ENCODE results near the gene C1QTNF12.
"Not testable (repeated sequence)": the region's sequence is repeated elsewhere in the genome, so short reads cannot be mapped to it uniquely, and the experiment has no call there.

Gene C1QTNF12

DNA sequence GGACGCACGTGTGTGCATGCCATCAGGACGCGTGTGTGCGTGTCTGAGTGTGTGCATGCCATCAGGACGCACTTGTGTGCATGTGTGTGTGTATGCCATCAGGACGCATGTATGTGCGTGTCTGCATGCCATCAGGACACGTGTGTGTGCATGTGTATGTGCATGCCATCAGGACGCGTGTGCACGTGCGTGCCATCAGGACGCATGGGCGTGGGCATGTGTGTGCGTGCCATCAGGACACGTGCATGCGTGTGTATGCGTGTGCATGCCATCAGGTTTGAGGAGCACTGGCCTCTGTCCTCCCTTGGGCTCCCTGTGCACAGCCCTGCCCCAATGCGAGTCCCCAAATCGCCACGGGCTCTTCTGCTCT is 12.6 kb upstream of the C1QTNF12 start:
- intact Hi-C loops (cut with micrococcal nuclease) = no loop called here
- Mint-ChIP-seq H3K27ac (no peak overlapping the region), H3K4me1 (ENCODE audit: low read depth) (peaks cover 37% of the 10 kb centered on the region), H3K36me3 (ENCODE audit: low read depth) (peaks cover 97% of the 10 kb centered on the region), H3K27me3 (no peaks in the 10 kb centered on the region), H3K9me3 (no peaks in the 10 kb centered on the region), H3K4me3 (no peak overlapping the region)

DNA sequence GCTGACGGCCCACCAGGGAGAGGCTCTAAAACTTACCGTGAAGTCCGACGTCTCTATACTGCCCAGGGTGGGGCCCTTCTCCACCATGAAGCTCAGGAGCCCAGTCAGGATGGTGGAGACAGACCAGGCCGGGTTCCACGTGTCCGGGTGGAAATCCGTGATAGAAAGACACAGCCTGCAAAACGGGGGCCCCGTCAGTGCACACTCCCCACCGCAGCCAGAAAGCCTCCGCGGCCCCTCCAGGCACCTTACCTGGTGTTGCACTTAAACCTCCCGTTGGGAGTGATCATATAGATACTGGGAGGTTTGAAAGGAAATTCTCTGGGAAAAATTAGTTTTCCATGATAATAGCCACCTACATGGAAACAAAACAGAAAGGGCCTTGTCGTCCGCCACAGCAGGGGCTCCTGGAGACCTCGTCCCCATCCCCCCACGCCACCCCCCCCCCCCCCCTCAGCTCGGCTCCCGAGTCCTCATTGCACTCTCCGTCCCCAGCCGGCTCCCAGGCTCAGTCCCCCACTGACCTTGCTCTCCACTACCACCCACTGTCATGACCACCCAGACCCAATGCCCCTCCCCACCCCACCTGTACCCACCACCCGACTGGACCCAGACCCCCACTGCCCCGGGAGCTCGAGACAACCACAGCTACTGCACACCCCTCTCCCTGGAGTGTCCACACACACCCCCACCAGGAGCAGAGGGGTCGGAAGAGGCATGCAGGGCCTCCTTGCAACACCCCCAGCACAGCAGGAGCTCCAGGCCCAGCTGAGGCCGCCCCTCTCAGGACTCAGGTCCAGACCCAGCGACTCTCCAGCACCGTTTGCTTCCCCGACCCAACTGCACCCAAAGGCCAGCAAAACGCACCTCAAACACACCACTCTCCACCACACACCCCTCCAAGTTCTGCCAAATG is 10.7 kb upstream of the C1QTNF12 start:
- intact Hi-C loops (cut with micrococcal nuclease) = no loop called here
- peaks cover 97% of the 10 kb centered on the region for H3K36me3 Mint-ChIP-seq (ENCODE audit: low read depth)
- peaks cover 29% of the 10 kb centered on the region for H3K4me1 Mint-ChIP-seq (ENCODE audit: low read depth)
- no peak overlapping the region for H3K27ac Mint-ChIP-seq
- no peaks in the 10 kb centered on the region for H3K9me3 Mint-ChIP-seq
- no peaks in the 10 kb centered on the region for H3K27me3 Mint-ChIP-seq
- no peak overlapping the region for H3K4me3 Mint-ChIP-seq

DNA sequence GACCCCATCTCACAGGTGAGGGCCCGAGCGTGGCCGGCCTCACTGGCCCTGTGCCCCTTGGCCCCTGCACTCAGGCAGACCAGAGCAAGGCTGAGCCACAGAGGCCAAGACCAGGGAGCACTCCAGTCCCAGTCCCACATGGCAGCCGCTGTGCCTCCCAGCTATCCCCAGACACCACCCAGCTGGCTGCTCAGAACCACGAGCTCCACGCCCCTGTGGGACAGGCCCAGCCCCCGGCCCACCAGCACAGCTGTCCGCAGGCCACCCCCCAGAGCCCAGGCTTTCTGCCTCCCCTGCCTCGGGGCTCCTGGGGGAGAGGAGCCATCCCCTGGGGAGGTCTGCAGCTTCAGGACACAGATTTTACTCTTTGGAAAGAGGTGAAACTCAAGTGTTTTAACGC is 9.1 kb upstream of the C1QTNF12 start:
- no peak overlapping the region for H3K27ac Mint-ChIP-seq
- intact Hi-C loops (cut with micrococcal nuclease) = no loop called here
- no peak overlapping the region for H3K4me3 Mint-ChIP-seq
- H3K4me1 Mint-ChIP-seq (ENCODE audit: low read depth) = peaks cover 26% of the 10 kb centered on the region
- peaks cover 87% of the 10 kb centered on the region for H3K36me3 Mint-ChIP-seq (ENCODE audit: low read depth)
- H3K27me3 Mint-ChIP-seq = no peaks in the 10 kb centered on the region
- no peaks in the 10 kb centered on the region for H3K9me3 Mint-ChIP-seq

DNA sequence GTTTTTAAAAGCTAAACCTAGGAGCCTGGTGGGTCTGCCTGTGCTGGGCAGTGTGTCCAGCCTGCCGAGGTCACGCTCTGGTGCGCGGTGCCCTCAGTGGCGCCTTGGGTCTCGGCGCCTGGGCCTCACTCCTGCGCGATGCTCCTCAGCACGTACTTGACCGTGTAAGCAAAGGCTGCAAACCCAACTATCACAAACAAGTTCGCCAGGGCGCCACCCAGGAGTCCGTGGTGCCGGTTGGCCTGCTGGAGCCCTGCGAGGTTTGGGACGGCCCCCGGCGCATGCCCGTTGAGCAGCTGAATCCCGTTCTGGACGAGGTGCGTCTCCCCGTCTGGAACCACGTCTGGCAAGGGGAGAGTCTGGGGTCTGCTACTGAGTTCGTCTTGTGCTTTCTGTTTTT is 8.6 kb upstream of the C1QTNF12 start:
- Mint-ChIP-seq H3K9me3 (no peaks in the 10 kb centered on the region), H3K27ac (no peak overlapping the region), H3K27me3 (no peaks in the 10 kb centered on the region), H3K4me3 (no peak overlapping the region), H3K4me1 (ENCODE audit: low read depth) (peaks cover 21% of the 10 kb centered on the region), H3K36me3 (ENCODE audit: low read depth) (peaks cover 85% of the 10 kb centered on the region)
- intact Hi-C loops (cut with micrococcal nuclease) = no loop called here

DNA sequence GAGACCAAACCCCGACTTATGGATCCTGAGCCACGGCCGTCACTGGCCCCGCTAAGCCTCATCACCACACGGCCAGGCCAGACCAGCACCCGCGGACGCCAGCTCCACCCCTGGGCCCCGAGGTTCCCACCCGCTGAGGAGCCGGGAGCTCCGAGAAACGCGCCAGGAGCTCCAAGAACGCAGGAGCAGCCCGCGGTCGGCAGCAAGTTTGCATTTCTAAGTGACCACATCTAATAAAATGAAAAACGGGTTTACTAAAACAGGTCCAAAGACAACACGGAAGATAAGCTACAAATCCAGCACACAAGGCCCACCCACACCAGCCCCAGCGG is 8.1 kb upstream of the C1QTNF12 start:
- peaks cover 80% of the 10 kb centered on the region for H3K36me3 Mint-ChIP-seq (ENCODE audit: low read depth)

DNA sequence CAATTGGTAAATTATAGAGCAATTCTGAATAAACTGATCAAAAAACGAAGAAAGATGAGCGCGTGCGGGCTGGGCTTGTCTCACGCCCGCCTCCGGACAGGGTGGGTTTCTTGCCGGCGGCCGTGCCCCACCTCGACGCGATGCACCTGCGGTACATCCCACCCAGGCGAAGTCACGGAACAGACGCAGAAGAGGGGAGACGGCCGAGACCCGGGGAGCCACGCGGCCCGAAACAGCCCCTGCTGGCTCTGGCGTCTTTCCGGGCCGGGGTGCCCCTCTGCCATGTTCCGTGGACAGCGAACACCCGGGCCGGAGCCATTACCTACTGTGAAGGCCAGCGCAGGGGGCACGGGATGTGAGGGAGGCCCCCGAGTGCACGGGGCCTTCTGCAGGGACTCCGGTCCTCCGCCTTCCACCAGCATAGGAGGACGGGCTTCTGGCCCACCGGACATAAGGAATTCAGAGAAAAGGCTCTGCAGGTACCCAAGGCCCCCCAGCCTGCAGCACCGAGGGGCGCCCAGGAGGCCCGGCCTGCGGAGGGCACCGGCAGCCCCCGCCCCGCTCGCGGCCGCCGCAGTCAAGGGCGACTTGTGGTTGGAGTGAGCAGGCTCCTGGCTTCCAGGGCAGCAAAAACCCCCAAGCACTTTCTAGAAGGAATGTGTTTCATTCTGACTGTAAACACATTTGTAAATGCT is 7.6 kb upstream of the C1QTNF12 start:
- no peak overlapping the region for H3K27ac Mint-ChIP-seq
- H3K9me3 Mint-ChIP-seq = no peaks in the 10 kb centered on the region

More for the DNA sequence above, 8.1 kb upstream of the C1QTNF12 start:
- intact Hi-C loops (cut with micrococcal nuclease) = no loop called here
- Mint-ChIP-seq H3K4me1 (ENCODE audit: low read depth) (peaks cover 17% of the 10 kb centered on the region), H3K9me3 (no peaks in the 10 kb centered on the region), H3K27ac (no peak overlapping the region), H3K27me3 (no peaks in the 10 kb centered on the region), H3K4me3 (no peak overlapping the region)

DNA sequence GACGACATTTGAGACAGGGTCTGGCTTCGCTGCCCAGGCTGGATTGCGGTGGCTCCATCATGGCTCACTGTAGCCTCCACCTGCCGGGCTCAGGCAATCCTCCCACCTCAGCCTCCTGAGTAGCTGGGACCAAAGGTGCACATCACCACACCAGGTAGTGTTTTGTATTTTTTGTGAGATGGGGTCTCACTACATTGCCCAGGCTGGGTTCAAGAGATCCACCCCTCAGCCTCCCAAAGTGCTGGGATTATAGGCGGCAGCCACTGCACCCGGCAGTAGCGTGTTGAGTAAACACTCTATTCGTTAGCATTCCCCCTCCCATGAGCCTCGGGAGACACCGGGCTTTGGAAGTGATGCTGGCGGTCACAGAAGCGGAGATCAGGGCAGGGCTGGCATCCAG is 6.8 kb upstream of the C1QTNF12 start:
- H3K27me3 Mint-ChIP-seq = peaks cover 4% of the 10 kb centered on the region
- intact Hi-C loops (cut with micrococcal nuclease) = no loop called here
- H3K27ac Mint-ChIP-seq = no peak overlapping the region
- H3K4me3 Mint-ChIP-seq = no peak overlapping the region
- H3K9me3 Mint-ChIP-seq = no peaks in the 10 kb centered on the region
- H3K36me3 Mint-ChIP-seq (ENCODE audit: low read depth) = peaks cover 67% of the 10 kb centered on the region
- H3K4me1 Mint-ChIP-seq (ENCODE audit: low read depth) = peaks cover 7% of the 10 kb centered on the region

More for the DNA sequence above, 7.6 kb upstream of the C1QTNF12 start:
- H3K27me3 Mint-ChIP-seq = no peaks in the 10 kb centered on the region
- H3K4me1 Mint-ChIP-seq (ENCODE audit: low read depth) = peaks cover 13% of the 10 kb centered on the region
- intact Hi-C loops (cut with micrococcal nuclease) = no loop called here
- H3K36me3 Mint-ChIP-seq (ENCODE audit: low read depth) = peaks cover 75% of the 10 kb centered on the region
- no peak overlapping the region for H3K4me3 Mint-ChIP-seq

DNA sequence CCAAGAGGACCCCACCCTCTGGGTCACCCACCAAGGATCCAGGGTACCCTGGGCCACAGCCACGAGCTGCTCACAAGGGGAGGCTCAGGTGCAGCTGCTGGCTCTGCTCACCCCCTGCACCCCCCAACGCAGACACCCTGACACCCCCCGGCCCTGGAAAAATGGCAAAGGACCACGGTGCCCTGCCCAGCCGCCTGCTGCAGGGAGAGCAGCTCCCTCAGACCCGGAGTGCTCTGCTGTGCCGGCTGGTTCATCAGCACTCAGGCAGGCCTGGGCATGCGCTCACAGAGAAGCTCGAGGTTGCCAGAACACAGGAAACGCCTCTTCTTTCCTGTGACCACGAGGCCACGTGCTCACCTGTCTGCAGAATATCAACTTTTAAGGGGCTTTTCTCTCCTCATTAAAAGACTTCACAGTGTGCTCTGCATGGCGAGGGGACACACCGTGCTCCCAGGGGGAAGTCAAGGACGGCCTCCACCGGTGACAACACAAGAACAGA is 4.3 kb upstream of the C1QTNF12 start:
- Mint-ChIP-seq H3K27ac (no peak overlapping the region), H3K4me1 (ENCODE audit: low read depth) (peaks cover 7% of the 10 kb centered on the region), H3K4me3 (no peak overlapping the region), H3K36me3 (ENCODE audit: low read depth) (peaks cover 42% of the 10 kb centered on the region), H3K9me3 (no peaks in the 10 kb centered on the region), H3K27me3 (peaks cover 25% of the 10 kb centered on the region)
- intact Hi-C loops (cut with micrococcal nuclease) = loop anchor here (1.0 kb wide), 1 partner anchor 129 kb away; no protein-coding TSS in a partner anchor

DNA sequence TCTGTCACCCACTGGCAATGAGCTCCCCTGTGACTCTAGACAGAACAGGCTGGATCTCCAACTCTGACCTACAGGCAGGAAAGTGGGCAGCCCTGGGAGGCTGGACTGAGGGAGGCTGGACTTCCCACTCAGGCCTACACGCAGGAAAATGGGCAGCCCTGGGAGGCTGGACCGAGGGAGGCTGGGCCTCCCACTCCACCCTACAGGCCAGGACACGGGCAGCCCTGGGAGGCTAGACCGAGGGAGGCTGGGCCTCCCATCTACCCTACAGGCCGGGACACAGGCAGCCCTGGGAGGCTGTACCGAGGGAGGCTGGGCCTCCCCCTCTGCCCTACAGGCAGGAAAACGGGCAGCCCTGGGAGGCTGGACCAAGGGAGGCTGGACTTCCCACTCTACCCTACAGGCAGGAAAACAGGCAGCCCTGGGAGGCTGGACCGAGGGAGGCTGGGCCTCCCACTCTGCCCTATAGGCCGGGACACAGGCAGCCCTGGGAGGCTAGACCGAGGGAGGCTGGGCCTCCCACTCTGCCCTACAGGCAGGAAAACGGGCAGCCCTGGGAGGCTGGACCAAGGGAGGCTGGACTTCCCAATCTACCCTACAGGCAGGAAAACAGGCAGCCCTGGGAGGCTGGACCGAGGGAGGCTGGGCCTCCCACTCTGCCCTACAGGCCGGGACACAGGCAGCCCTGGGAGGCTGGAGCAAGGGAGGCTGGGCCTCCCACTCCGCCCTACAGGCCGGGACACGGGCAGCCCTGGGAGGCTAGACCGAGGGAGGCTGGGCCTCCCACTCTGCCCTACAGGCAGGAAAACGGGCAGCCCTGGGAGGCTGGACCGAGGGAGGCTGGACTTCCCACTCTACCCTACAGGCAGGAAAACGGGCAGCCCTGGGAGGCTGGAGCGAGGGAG is 1.7 kb upstream of the C1QTNF12 start:
- Mint-ChIP-seq H3K27me3 (peaks cover 31% of the 10 kb centered on the region), H3K36me3 (ENCODE audit: low read depth) (peaks cover 16% of the 10 kb centered on the region)
- H3K27ac Mint-ChIP-seq; intact Hi-C loops (cut with micrococcal nuclease); H3K9me3 Mint-ChIP-seq; H3K4me3 Mint-ChIP-seq; H3K4me1 Mint-ChIP-seq (ENCODE audit: low read depth): not testable (repeated sequence)

DNA sequence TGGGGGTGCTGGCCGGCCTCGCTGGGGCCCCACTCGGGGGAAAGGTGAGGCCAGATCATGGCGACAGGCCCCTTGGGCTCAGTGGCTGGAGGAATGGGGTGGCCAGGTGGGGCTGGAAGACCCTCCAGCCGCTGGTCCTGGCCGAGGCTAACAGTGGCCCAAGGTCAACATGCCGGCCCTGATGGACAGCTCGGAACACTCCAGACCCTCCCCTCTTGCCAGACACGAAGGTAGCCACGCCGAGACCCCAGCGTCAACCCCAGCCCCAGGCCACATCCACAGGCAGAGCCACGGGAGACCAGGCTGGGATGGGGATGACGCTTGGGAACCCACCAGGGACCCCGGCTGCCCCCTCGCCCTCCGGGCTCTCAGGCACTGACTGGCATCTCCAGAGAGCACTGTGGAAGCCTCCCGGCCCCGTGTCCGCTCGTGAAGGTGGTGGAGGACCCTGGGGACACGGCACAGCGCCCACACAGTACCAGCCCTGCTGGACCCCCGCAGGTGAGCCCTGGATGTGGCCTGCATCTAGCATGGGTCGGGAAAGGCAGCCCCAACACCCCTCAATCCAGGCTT is 905 bp upstream of the C1QTNF12 start:
- Mint-ChIP-seq H3K4me1 (ENCODE audit: low read depth) (peaks cover 7% of the 10 kb centered on the region), H3K4me3 (no peak overlapping the region), H3K36me3 (ENCODE audit: low read depth) (peaks cover 8% of the 10 kb centered on the region), H3K27ac (no peak overlapping the region), H3K9me3 (no peaks in the 10 kb centered on the region), H3K27me3 (peaks cover 31% of the 10 kb centered on the region)
- intact Hi-C loops (cut with micrococcal nuclease) = no loop called here

DNA sequence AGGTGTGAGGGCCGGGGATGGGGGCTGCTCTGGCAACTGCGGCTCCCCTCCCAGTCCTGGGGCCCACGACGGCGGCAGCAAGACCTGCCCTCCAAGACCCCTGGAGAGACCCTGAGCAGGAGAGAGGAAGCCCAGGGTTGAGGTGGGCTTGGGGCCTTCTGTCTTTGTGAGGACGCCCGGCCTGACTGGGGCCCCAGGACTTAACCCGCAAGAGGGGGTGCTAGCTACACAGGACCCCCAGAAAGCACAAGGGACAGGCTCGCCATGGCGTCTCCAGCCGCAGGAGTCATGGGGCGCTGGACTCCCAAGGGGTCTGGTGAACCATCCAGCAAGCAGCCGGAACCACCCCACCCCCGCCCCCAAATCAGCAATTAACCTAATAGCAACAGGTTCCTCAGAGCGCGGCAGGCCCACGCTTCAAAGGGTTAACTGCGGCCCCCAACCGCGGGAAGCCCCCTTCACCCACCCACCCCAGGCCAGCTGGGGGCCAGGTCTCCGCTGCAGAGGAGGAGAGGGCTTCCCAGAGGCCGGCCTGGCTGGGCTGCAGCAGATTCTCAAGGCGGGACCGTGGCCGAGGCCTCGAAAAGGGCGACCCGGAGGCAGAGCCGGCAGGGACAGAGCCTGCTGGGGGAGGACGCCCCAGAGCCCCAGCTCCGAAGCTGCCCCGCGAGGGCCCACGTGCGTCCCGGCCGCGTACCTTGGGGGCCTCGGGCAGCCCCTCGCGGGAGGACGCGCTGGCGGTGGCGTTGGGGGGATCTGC is 525 bp downstream of the C1QTNF12 start:
- no peaks in the 10 kb centered on the region for H3K36me3 Mint-ChIP-seq (ENCODE audit: low read depth)
- no peaks in the 10 kb centered on the region for H3K9me3 Mint-ChIP-seq
- intact Hi-C loops (cut with micrococcal nuclease) = no loop called here
- H3K27me3 Mint-ChIP-seq = peaks cover 34% of the 10 kb centered on the region
- peaks cover 4% of the 10 kb centered on the region for H3K4me1 Mint-ChIP-seq (ENCODE audit: low read depth)
- no peak overlapping the region for H3K4me3 Mint-ChIP-seq
- H3K27ac Mint-ChIP-seq = no peak overlapping the region

DNA sequence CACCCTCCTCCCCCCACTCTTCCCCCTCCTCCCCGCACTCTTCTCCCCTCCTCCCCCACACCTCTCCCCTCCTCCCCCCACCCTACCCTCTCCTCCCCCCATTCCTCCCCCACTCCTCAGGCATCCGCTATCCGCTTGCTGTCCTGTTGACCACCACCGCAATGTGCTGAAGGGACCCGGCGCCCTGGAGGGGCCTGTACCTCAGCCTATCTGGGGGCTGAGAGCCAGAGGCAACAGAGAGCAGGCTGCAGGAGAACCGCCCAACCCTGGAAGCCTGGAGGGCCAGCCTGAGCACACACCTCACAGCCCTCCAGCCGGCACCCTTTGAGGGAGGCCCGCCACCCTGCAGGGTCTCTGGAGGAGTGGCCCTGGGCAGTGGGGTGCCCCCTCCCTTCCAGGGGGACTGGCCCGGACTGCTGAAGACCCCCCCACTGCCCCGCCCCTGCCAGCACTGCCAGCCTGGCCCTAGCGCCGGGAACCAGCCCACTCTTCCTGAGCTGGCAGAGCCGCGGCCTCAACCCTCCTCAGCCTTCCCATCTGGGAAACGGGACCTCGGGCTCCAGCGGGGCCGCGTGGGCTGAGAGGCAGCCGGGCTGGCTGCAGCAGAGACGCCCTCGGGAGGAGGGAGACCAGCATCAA is 1.2 kb downstream of the C1QTNF12 start:
- Mint-ChIP-seq H3K27me3 (peaks cover 38% of the 10 kb centered on the region), H3K27ac (no peak overlapping the region), H3K9me3 (no peaks in the 10 kb centered on the region), H3K4me1 (ENCODE audit: low read depth) (no peaks in the 10 kb centered on the region), H3K36me3 (ENCODE audit: low read depth) (no peaks in the 10 kb centered on the region), H3K4me3 (no peak overlapping the region)
- intact Hi-C loops (cut with micrococcal nuclease) = no loop called here
